D721Med (cell line): Measurements from ENCODE around the gene HAND2.

Source experiments
- DNase-seq: peaks from one replicate; pipeline ENCODE4 v3.0.0; 2011; ENCODE audit warnings: low spot score; ENCODE audit not compliant: insufficient read length
- FAIRE-seq: peaks from 2 replicates; lab custom pipeline; 2011; peaks lifted over from hg19 to GRCh38; lab: Jason Lieb, UNC
- CTCF ChIP-seq: IDR thresholded peaks from 2 replicates; pipeline ENCODE4 v1.5.1; 2012; ENCODE audit warnings: mild to moderate bottlenecking, control low read depth; ENCODE audit not compliant: insufficient read depth; ENCODE audit errors: missing control alignments

The HAND2 gene

DNA sequence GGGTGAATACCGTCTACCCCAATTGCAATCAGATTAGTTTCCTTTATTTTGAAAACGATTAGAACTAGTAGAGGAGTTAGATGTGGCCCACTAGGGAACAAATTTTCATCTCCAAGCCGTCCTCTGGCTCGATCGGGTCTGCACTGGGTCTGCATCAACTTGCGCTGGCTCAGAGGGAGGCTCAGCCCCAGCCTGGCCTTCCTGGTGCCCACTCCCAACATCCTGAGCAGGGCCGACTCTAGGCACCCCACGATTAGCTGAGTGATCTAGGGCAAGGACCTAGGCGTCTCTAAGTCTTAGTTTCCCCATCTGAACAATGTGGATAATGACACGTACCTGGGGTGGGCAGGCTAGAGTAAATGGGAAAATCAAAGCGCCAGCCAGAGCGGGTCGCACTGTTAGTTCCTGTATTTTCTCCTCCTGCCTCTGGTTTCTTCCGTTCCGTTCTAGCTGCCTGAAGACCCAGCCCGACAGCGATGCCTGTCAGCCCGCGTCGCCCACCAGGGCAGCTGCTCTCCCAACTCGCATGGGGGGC lies 7.7 kb upstream of the HAND2 start:
- FAIRE-seq (no peak), DNase-seq (no peak)
- no peak for TF ChIP-seq CTCF

- TF ChIP-seq CTCF: peak; percentile 43
- DNase-seq (no peak), FAIRE-seq (no peak)
These were observed 6.9 kb upstream of the HAND2 start for GRCh38 chr4:173536808-173537429.

GRCh38 chr4:173535957-173536356 lies 5.9 kb upstream of the HAND2 start:
- DNase-seq (no peak), FAIRE-seq (no peak)
- no peak for TF ChIP-seq CTCF

GRCh38 chr4:173535165-173535902 lies 5.3 kb upstream of the HAND2 start:
- FAIRE-seq (no peak), DNase-seq (no peak)
- TF ChIP-seq CTCF: no peak

DNA sequence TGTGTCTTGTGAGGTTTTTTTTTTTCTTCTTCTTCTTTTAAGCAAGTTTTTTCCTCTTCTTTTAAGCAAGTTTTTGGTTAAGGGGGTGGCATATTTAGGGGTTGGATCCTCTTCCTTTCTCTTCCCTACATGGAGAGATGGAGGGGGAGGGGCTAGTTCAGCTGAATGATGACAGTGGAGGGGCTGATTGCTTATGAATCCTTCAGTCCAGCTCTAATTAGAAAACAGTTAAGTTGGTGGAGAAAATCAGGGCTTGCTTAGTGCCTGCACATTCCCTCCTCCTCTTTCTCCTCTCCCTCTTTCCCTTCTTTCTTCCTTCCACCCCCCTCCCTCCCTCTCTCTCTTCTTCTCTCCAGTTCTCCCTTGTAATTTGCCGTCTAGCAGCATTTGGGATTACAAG lies 4.4 kb upstream of the HAND2 start:
- FAIRE-seq (no peak), DNase-seq (no peak)
- no peak for TF ChIP-seq CTCF

GRCh38 chr4:173532725-173533511 lies 2.9 kb upstream of the HAND2 start:
- DNase-seq: no peak
- TF ChIP-seq CTCF: no peak
- FAIRE-seq: no peak
